K562 (cell line): ENCODE measurements around the gene YAF2. TPM values are rescaled to one million over a fixed set of nuclear protein-coding genes. Genes with fewer than 3 reads are reported as not detected.

Source experiments
- ATAC-seq: fragments of 200-7000 bp; cut with Tn5 transposase; 3 replicates; pipeline ENCODE4 v1.9.1; 2020; ENCODE audit warnings: moderate library complexity
- BruUV-seq: library from RNA; stranded (reverse); fragments of 400-500 nt; replicated peaks from 2 replicates; lab custom pipeline; 2021; lab: Mats Ljungman, UMichigan
- CTCF ChIA-PET: fragments of 300-600 bp; formaldehyde crosslinking; extraction: SDS; loops from one replicate; lab custom pipeline; 2021; ENCODE audit warnings: low intra/inter-chr PET ratio; lab: Yijun Ruan, JAX
- POLR2A ChIA-PET: fragments of 300-600, 350-650 bp; sonication (Branson Sonifier 250); formaldehyde crosslinking; extraction: SDS; loops from one replicate; lab custom pipeline; 2021; ENCODE audit warnings: antibody characterized with exemption, inconsistent platforms; lab: Yijun Ruan, JAX
- DNase-seq, 4 experiments: peaks; one replicate each; pipeline versions ENCODE4 v3.0.0 to v3.0.0-alpha.2; 2011 to 2018; ENCODE audit warnings: low spot score in 3 of 4, mixed read lengths in 3 of 4; ENCODE audit errors: extremely low read depth in 1 of 4
- FAIRE-seq: peaks from 2 replicates; lab custom pipeline; 2011; peaks lifted over from hg19 to GRCh38; lab: Jason Lieb, UNC
- H2AFZ ChIP-seq: 2 replicates; pipeline ENCODE4 v1.6.0; 2011; ENCODE audit warnings: low read depth, low read length, control low read depth, inconsistent platforms
- H3K27ac ChIP-seq: fragments of 200-600 bp; 3 replicates; pipeline ENCODE4 v1.8.0; 2011; ENCODE audit warnings: low read depth, mild to moderate bottlenecking, control low read depth, inconsistent platforms, low read length, moderate library complexity, mixed read lengths; ENCODE audit errors: extremely low read depth
- H3K27me3 ChIP-seq, 2 experiments: fragments of 300-600 bp in 1 of 2; 2 replicates in 1 of 2; 3 replicates in 1 of 2; pipeline versions ENCODE4 v1.6.0 to v1.8.0; 2011; ENCODE audit warnings: inconsistent platforms in 2 of 2, low read length in 2 of 2, mild to moderate bottlenecking in 1 of 2, mixed read lengths in 1 of 2, moderate library complexity in 1 of 2; ENCODE audit not compliant: control insufficient read depth in 2 of 2, insufficient read depth in 2 of 2
- H3K36me3 ChIP-seq: fragments of 300-600 bp; 3 replicates; pipeline ENCODE4 v1.8.0; 2011; ENCODE audit warnings: mild to moderate bottlenecking, low read length, inconsistent platforms; ENCODE audit not compliant: control insufficient read depth, insufficient read depth
- H3K4me1 ChIP-seq, 2 experiments: fragments of 200-600 bp in 1 of 2; replicated peaks in 1 of 2; 2 replicates in 1 of 2; 3 replicates in 1 of 2; pipeline versions ENCODE4 v1.5.1 to v1.8.0; 2011; ENCODE audit warnings: inconsistent platforms in 2 of 2, low read length in 2 of 2, mild to moderate bottlenecking in 1 of 2, mixed read lengths in 1 of 2, moderate library complexity in 1 of 2; ENCODE audit not compliant: control insufficient read depth in 2 of 2, insufficient read depth in 2 of 2
- H3K4me2 ChIP-seq: 2 replicates; pipeline ENCODE4 v1.6.1; 2011; ENCODE audit warnings: low read length, control low read depth, inconsistent platforms, mixed read lengths; ENCODE audit not compliant: insufficient read depth
- H3K4me3 ChIP-seq: fragments of 200-600 bp; sonication (generic), shearing (Covaris generic); 2 replicates; pipeline ENCODE4 v1.5.1; 2016; ENCODE audit warnings: control low read depth, inconsistent platforms
- H3K79me2 ChIP-seq: fragments of 200-600 bp; 3 replicates; pipeline ENCODE4 v1.8.0; 2011; ENCODE audit warnings: low read length, inconsistent platforms; ENCODE audit not compliant: control insufficient read depth, insufficient read depth
- H3K9ac ChIP-seq, 2 experiments: 2 replicates each; pipeline versions ENCODE4 v1.6.0 to v1.6.1; 2011; ENCODE audit warnings: low read depth in 2 of 2, low read length in 2 of 2, control low read depth in 1 of 2, inconsistent platforms in 1 of 2, mild to moderate bottlenecking in 1 of 2, mixed read lengths in 1 of 2; ENCODE audit not compliant: insufficient read depth in 1 of 2
- H3K9me1 ChIP-seq: one replicate; pipeline ENCODE4 v1.6.0; 2011; ENCODE audit warnings: inconsistent platforms, mild to moderate bottlenecking, low read length, moderate library complexity; ENCODE audit not compliant: control insufficient read depth, insufficient read depth
- H3K9me3 ChIP-seq: replicated peaks from 2 replicates; pipeline ENCODE4 v1.5.1; 2011; ENCODE audit warnings: low read depth, low read length, inconsistent platforms; ENCODE audit not compliant: control insufficient read depth, insufficient read depth
- H4K20me1 ChIP-seq: replicated peaks from 2 replicates; pipeline ENCODE4 v1.6.1; 2011; ENCODE audit warnings: low read length, inconsistent platforms, mixed read lengths; ENCODE audit not compliant: control insufficient read depth, insufficient read depth
- CBFA2T2 ChIP-seq: fragments of 450-650 bp; conservative IDR thresholded peaks from 2 replicates; pipeline ENCODE4 v1.6.1; 2017; ENCODE audit warnings: mild to moderate bottlenecking
- ELF1 ChIP-seq: fragments of 200-800 bp; sonication (Bioruptor generic); IDR thresholded peaks from 2 replicates; pipeline ENCODE4 v1.6.1; 2016; ENCODE audit warnings: missing genetic modification characterization, missing compliant biosample characterization
- ETV1 ChIP-seq: fragments of 450-650 bp; conservative IDR thresholded peaks from 2 replicates; pipeline ENCODE4 v1.6.1; 2016; ENCODE audit warnings: missing genetic modification characterization, control low read depth, low read depth, missing compliant biosample characterization
- FOSL1 ChIP-seq: fragments of 200-800 bp; sonication (Bioruptor generic); conservative IDR thresholded peaks from 2 replicates; pipeline ENCODE4 v1.6.1; 2016; ENCODE audit warnings: missing genetic modification characterization, missing compliant biosample characterization
- HDAC6 ChIP-seq: IDR thresholded peaks from 2 replicates; pipeline ENCODE4 v1.6.1; 2012; ENCODE audit warnings: low read depth, mild to moderate bottlenecking, control low read depth, inconsistent platforms, low read length, moderate library complexity
- HIVEP1 ChIP-seq: fragments of 250-450 bp; sonication (Bioruptor Pico); IDR thresholded peaks from 2 replicates; pipeline ENCODE4 v1.4.0; 2020; ENCODE audit warnings: mild to moderate bottlenecking
- JUND ChIP-seq, 2 experiments: IDR thresholded peaks; 2 replicates in 1 of 2; 3 replicates in 1 of 2; pipeline ENCODE4 v1.6.1; 2011; ENCODE audit warnings: borderline replicate concordance in 2 of 2, low read depth in 2 of 2, low read length in 2 of 2, improper control_type of control experiment in 1 of 2, missing biosample characterization in 1 of 2, missing genetic modification characterization in 1 of 2, missing genetic modification reagents in 1 of 2
- NFE2L1 ChIP-seq: fragments of 450-650 bp; IDR thresholded peaks from 2 replicates; pipeline ENCODE4 v1.6.1; 2016; ENCODE audit warnings: missing genetic modification characterization, low read depth, mild to moderate bottlenecking, missing compliant biosample characterization, moderate library complexity, borderline replicate concordance
- PHB2 ChIP-seq: fragments of 450-650 bp; IDR thresholded peaks from 2 replicates; pipeline ENCODE4 v1.6.1; 2017; ENCODE audit warnings: low read depth
- PHF21A ChIP-seq: fragments of 450-650 bp; IDR thresholded peaks from 2 replicates; pipeline ENCODE4 v1.6.1; 2017; ENCODE audit warnings: low read depth, borderline replicate concordance
- RUNX1 ChIP-seq: sonication (generic); IDR thresholded peaks from 2 replicates; pipeline ENCODE4 v1.6.1; 2016; ENCODE audit warnings: antibody characterized with exemption, low read depth
- TAF1 ChIP-seq: IDR thresholded peaks from 2 replicates; pipeline ENCODE4 v1.6.1; 2011; ENCODE audit warnings: mild to moderate bottlenecking, low read length, moderate library complexity; ENCODE audit not compliant: insufficient read depth, control insufficient read depth, severe bottlenecking; ENCODE audit errors: extremely low read depth
- TAF9B ChIP-seq: fragments of 450-650 bp; IDR thresholded peaks from 2 replicates; pipeline ENCODE4 v1.6.1; 2018; ENCODE audit warnings: mild to moderate bottlenecking; ENCODE audit not compliant: partially characterized antibody
- TBL1XR1 ChIP-seq, 2 experiments: IDR thresholded peaks; 2 replicates each; pipeline ENCODE4 v1.6.1; 2012; ENCODE audit warnings: improper control_type of control experiment in 2 of 2, low read length in 2 of 2, mild to moderate bottlenecking in 1 of 2
- TGIF2 ChIP-seq: sonication (generic); formaldehyde crosslinking; IDR thresholded peaks from 2 replicates; pipeline ENCODE4 v1.8.1; 2022; ENCODE audit warnings: mild to moderate bottlenecking, missing genetic modification reagents, moderate library complexity
- U2AF2 ChIP-seq: fragments of 200-400 bp; formaldehyde crosslinking; optimal IDR thresholded peaks from 2 replicates; pipeline ENCODE3; 2017; ENCODE audit warnings: low read depth, mild to moderate bottlenecking, low read length
- ZNF23 ChIP-seq: fragments of 250-450 bp; sonication (Bioruptor Pico); IDR thresholded peaks from 2 replicates; pipeline ENCODE4 v1.4.0; 2020; ENCODE audit warnings: mild to moderate bottlenecking
- ZNF232 ChIP-seq: sonication (generic); formaldehyde crosslinking; IDR thresholded peaks from 2 replicates; pipeline ENCODE4 v1.8.0; 2022; ENCODE audit warnings: mild to moderate bottlenecking, missing genetic modification reagents
- ZNF780A ChIP-seq: fragments of 250-450 bp; sonication (Bioruptor Pico); IDR thresholded peaks from 2 replicates; pipeline ENCODE4 v1.5.0; 2021; ENCODE audit warnings: mild to moderate bottlenecking
- ZSCAN32 ChIP-seq: fragments of 450-650 bp; formaldehyde crosslinking; IDR thresholded peaks from 2 replicates; pipeline ENCODE4 v1.4.0; 2020; ENCODE audit warnings: mild to moderate bottlenecking, moderate library complexity
- WGBS: fragments of 100-300 bp; shearing (Covaris generic); methylation state at CpG from one replicate; pipeline ENCODE4 v1.1.6; 2016; ENCODE audit warnings: low coverage, mixed read lengths; ENCODE audit not compliant: insufficient coverage; ENCODE audit errors: missing lambda C conversion rate; 5-methylcytosine and 5-hydroxymethylcytosine counted together
- in situ Hi-C: fragments of 300-500 bp; cut with MboI; formaldehyde crosslinking; loops from 4 replicates; pipeline ENCODE4 v1.15.0; 2018; ENCODE audit warnings: inconsistent platforms, mixed read lengths
- intact Hi-C: fragments of 100-400 bp; cut with micrococcal nuclease; formaldehyde crosslinking; loops from 2 replicates; pipeline ENCODE4 v1.14.2; 2022
- polyA plus RNA-seq, 8 experiments: library from polyadenylated mRNA; depleted of rRNA in 4 of 8; stranded (reverse) in 5 of 8; unstranded in 3 of 8; fragments of >200 nt; fragmentation: Nextera tagmentation in 2 of 8; fragmentation: Illumina TruSeq in 1 of 8; extraction: Ambion mirVana in 2 of 8; extraction: Trizol in 1 of 8; gene quantifications; 2 replicates each; pipeline versions ENCODE4 v1.2.1 to v1.2.3, GENCODE V29; 2011 to 2014; ENCODE audit warnings: inconsistent platforms in 1 of 8, missing spikeins in 1 of 8
- total RNA-seq, 7 experiments: library from RNA; depleted of rRNA in 6 of 7; stranded (reverse); fragments of >200 nt in 6 of 7; fragmentation: Illumina TruSeq in 2 of 7; extraction: Trizol in 2 of 7; gene quantifications; 2 replicates each; pipeline versions ENCODE4 v1.2.1 to v1.2.3, GENCODE V29; 2011 to 2021; ENCODE audit warnings: low replicate concordance in 1 of 7
- TF ChIP-seq, protein P1 (sequence below): fragments of 450-650 bp; formaldehyde crosslinking; IDR thresholded peaks from 2 replicates; pipeline ENCODE4 v1.4.0; 2020; ENCODE audit warnings: mild to moderate bottlenecking, mixed read lengths

YAF2 gene
- total and polyA plus RNA-seq, 9 of the 15 experiments (the other 6 are each of a cell fraction or from before 2014, with no cell fraction given), result 10.6 to 26.4 (median 21.3) TPM

DNA sequence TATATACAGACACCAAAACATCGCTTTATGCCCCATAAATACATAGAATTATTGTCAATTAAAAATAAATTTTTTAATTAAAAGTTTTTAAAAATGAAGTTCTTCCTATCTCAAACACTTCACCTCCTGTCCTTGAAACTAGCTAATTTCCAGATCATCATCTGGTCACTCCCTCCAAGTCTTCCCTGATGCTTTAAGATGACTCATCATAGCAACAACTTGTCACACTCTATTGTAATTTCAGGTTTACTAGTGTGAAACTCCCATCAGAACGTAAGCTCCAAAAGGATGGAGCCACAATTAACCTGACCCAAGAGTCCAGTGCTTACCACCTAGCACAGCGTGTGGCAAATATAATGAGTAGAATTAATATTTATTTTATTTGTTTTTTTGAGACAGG, 109.7 kb downstream of the YAF2 start (continued):
- no peak for TF ChIP-seq TAF1
- no peak for TF ChIP-seq TBL1XR1 (IDR thresholded peaks at IDR 0.05; ENCODE audit: low read length in 2 of 2)
- TF ChIP-seq FOSL1 (tag), result peak; percentile 79
- TF ChIP-seq TGIF2 (CRISPR knock-in tag), result no peak
- peak; percentile 86 for TF ChIP-seq JUND (IDR thresholded peaks at IDR 0.05; ENCODE audit: borderline replicate concordance, low read depth, low read length)
- TF ChIP-seq JUND (tag; IDR thresholded peaks at IDR 0.05; ENCODE audit: borderline replicate concordance, low read depth, low read length), result peak; percentile 86; the same call in 2 of the 3 replicates
- TF ChIP-seq ZNF23 (CRISPR knock-in tag), result no peak
- no peak for TF ChIP-seq ETV1 (tag)
- TF ChIP-seq, all 486 proteins: peak for 9

DNA sequence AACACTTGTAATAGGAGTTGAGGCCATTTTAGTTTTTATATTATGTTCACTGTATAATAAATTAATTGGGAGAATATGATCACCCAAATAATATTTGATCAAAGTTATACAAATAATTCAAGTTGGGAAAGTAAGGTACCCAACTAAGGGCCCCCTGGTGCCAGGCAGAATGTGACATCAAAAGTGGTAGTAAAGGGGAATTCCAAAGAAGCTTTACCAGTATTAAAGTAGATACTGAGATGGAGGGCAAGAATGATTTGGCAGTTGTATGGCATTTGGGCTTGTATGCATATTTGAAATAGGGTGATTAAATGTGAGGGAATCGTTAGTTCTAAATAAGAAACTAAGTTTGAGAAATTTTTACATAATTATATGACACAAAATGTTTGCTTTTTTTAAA, 111.1 kb downstream of the YAF2 start:
- H3K9me3 ChIP-seq, result no peaks in the 10 kb centered on the region
- in situ Hi-C loops, result loop anchor here (25.0 kb wide), 1 partner anchor 435 kb away; no protein-coding TSS in a partner anchor
- no peaks in the 10 kb centered on the region for H3K27me3 ChIP-seq
- DNase-seq, result no peak
- CTCF ChIA-PET, result no interaction called here
- ATAC-seq, result no peak
- H4K20me1 ChIP-seq, result no peaks in the 10 kb centered on the region
- no peak overlapping the region for H3K4me2 ChIP-seq
- no peak for FAIRE-seq
- no peak overlapping the region for H3K4me3 ChIP-seq
- BruUV-seq, result no TSS peak
- peaks cover 0 to 2% of the 10 kb centered on the region in 2 experiments; a peak in 3 of 5 replicates for H3K4me1 ChIP-seq
- no peak overlapping the region for H3K27ac ChIP-seq
- H3K79me2 ChIP-seq, result peaks cover 3% of the 10 kb centered on the region; the same call in 1 of the 3 replicates
- no peaks in the 10 kb centered on the region for H3K36me3 ChIP-seq
- WGBS, result 92% methylated on average over 1 of the region's 1 CpG
- H3K9ac ChIP-seq, result no peak overlapping the region
- H3K9me1 ChIP-seq, result no peaks in the 10 kb centered on the region
- POLR2A ChIA-PET, result interaction anchor here (1.4 kb wide), 1 partner anchor 8 kb away, joined by 3 read pairs; no protein-coding TSS in a partner anchor
- intact Hi-C loops, result loop anchor here (5.0 kb wide), 1 partner anchor 440 kb away; no protein-coding TSS in a partner anchor
- H2AFZ ChIP-seq, result no peak overlapping the region
- TF ChIP-seq NFE2L1 (tag) (no peak), TAF9B (no peak), ZNF780A (CRISPR knock-in tag) (no peak), HIVEP1 (CRISPR knock-in tag) (no peak), ZSCAN32 (CRISPR knock-in tag) (no peak), PHF21A (no peak), RUNX1 (no peak), ELF1 (tag) (no peak), PHB2 (no peak), U2AF2 (no peak), ZNF232 (CRISPR knock-in tag) (no peak), HDAC6 (no peak), CBFA2T2 (no peak)
- TF ChIP-seq, protein P1, sequence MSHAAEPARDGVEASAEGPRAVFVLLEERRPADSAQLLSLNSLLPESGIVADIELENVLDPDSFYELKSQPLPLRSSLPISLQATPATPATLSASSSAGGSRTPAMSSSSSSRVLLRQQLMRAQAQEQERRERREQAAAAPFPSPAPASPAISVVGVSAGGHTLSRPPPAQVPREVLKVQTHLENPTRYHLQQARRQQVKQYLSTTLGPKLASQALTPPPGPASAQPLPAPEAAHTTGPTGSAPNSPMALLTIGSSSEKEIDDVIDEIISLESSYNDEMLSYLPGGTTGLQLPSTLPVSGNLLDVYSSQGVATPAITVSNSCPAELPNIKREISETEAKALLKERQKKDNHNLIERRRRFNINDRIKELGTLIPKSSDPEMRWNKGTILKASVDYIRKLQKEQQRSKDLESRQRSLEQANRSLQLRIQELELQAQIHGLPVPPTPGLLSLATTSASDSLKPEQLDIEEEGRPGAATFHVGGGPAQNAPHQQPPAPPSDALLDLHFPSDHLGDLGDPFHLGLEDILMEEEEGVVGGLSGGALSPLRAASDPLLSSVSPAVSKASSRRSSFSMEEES (CRISPR knock-in tag), result no peak
